ENCODE data around the gene C19orf53.
"Not testable (repeated sequence)": the region's sequence is repeated elsewhere in the genome, so short reads cannot be mapped to it uniquely, and the experiment has no call there.

C19orf53 gene

DNA sequence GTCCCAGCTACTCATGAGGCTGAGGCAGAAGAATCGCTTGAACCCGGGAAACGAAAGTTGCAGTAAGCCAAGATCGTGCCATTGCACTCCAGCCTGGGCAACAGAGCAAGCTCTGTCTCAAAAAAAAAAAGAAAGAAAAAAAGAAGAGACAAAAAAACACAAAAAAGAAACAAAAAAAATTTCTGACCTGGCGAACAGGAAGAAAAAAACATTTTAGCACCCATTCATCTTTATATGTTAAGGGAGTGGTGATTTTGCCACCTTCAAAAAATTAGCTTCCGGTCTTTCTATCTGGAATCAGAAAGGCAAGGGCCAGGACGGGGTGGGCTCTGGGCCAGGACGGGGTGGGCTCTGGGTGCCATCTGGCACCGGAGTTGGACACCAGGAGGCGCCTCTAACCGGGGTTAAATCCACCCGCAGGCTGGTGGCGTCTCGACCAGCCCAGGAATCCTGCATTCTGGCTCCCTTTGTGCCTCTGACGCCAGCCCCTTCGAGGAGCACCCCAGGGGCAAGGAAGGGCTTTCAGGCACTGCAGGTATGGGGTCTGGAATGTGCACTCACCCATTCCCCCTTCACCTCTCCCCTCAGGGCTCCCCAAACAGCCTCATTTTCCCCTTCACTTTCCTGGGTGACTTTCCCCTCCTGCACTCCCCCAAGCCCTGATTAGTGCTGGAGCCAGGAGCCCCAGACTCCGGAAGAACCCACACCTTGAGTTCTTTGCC, 10.6 kb downstream of the C19orf53 start:
- DNase-seq (ENCODE audit: low read depth): peak; percentile 65
- no peak overlapping the region for H3K4me3 ChIP-seq (ENCODE audit: low read length)
- TF ChIP-seq, protein P1, sequence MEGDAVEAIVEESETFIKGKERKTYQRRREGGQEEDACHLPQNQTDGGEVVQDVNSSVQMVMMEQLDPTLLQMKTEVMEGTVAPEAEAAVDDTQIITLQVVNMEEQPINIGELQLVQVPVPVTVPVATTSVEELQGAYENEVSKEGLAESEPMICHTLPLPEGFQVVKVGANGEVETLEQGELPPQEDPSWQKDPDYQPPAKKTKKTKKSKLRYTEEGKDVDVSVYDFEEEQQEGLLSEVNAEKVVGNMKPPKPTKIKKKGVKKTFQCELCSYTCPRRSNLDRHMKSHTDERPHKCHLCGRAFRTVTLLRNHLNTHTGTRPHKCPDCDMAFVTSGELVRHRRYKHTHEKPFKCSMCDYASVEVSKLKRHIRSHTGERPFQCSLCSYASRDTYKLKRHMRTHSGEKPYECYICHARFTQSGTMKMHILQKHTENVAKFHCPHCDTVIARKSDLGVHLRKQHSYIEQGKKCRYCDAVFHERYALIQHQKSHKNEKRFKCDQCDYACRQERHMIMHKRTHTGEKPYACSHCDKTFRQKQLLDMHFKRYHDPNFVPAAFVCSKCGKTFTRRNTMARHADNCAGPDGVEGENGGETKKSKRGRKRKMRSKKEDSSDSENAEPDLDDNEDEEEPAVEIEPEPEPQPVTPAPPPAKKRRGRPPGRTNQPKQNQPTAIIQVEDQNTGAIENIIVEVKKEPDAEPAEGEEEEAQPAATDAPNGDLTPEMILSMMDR (IDR thresholded peaks at IDR 0.05; ENCODE audit: insufficient read depth, low read depth, low read length, missing control alignments): peak; percentile 67

DNA sequence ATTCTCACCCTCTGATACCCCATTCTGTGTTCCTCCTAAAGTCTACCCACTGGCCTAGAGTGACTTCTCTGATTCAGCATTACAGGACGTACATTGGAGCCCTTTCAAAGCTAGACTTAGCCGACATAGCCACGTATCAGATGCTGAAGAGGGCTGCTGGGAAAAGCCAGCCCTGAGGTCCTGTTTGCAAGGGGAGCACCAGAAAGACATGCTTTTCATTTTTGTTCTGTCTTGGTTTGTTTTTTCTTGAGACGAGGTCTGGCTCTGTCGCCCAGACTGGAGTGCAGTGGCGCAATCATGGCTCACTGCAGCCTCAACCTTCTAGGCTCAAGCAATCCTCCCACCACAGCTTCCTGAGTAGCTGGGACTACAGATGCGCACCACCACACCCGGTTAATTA, 14.7 kb downstream of the C19orf53 start:
- TF ChIP-seq, protein P1 (IDR thresholded peaks at IDR 0.05; ENCODE audit: insufficient read depth, low read depth, low read length, missing control alignments): no peak
- no peak overlapping the region for H3K4me3 ChIP-seq (ENCODE audit: low read length)
- DNase-seq (ENCODE audit: low read depth): peak; percentile 40

DNA sequence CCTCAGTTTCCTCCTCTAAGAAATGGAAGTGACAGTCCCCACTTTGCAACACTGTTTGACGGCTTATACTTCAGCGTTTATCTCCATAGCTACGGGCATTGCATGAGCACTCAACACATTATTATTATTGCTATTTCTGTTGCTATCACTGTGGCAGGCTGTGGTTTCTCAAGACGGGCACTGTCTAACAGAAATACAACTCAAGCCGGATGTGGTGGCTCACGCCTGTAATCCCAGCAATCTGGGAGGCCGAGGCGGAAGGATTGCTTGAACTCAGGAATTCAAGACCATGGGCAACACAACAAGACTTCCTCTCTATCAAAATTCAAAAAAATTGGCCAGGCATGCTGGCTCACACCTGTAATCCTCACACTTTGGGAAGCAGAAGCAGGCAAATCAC, 16.1 kb downstream of the C19orf53 start:
- TF ChIP-seq, protein P1 (IDR thresholded peaks at IDR 0.05; ENCODE audit: insufficient read depth, low read depth, low read length, missing control alignments): no peak
- DNase-seq (ENCODE audit: low read depth): no peak
- H3K4me3 ChIP-seq (ENCODE audit: low read length): no peak overlapping the region

DNA sequence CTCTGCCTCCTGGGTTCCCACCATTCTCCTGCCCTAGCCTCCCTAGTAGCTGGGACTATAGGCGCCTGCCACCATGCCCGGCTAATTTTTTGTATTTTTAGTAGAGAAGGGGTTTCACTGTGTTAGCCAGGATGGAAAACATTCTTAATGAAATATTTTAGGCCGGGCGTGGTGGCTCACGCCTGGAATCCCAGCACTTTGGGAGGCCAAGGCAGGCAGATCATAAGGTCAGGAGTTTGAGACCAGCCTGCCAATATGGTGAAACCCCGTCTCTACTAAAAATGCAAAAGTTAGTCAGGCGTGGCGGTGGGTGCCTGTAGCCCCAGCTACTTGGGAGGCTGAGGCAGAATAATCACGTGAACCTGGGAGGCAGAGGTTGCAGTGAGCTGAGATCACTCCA, 19.1 kb downstream of the C19orf53 start:
- not testable (repeated sequence) for DNase-seq (ENCODE audit: low read depth); H3K4me3 ChIP-seq (ENCODE audit: low read length)

DNA sequence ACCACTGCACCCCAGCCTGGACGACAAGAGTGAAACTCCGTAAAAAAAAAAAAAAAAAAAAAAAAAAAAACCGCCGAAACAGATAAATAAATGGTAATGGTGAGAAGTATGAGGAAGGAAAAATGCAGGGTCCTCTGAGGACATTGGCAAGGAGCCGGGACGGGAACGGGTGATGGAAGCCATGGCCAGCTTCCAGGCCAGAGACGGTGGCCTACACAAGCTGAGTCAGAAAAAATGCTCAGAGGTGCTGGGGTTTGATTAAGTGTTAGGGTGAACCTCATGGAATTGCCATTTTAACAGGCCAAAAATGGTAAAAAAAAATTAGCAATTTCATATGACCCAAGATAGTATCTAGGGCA, 20.1 kb downstream of the C19orf53 start:
- DNase-seq (ENCODE audit: low read depth): peak; percentile 68
- H3K4me3 ChIP-seq (ENCODE audit: low read length): peak overlapping the region; percentile 73
- TF ChIP-seq, protein P1 (IDR thresholded peaks at IDR 0.05; ENCODE audit: insufficient read depth, low read depth, low read length, missing control alignments): no peak

DNA sequence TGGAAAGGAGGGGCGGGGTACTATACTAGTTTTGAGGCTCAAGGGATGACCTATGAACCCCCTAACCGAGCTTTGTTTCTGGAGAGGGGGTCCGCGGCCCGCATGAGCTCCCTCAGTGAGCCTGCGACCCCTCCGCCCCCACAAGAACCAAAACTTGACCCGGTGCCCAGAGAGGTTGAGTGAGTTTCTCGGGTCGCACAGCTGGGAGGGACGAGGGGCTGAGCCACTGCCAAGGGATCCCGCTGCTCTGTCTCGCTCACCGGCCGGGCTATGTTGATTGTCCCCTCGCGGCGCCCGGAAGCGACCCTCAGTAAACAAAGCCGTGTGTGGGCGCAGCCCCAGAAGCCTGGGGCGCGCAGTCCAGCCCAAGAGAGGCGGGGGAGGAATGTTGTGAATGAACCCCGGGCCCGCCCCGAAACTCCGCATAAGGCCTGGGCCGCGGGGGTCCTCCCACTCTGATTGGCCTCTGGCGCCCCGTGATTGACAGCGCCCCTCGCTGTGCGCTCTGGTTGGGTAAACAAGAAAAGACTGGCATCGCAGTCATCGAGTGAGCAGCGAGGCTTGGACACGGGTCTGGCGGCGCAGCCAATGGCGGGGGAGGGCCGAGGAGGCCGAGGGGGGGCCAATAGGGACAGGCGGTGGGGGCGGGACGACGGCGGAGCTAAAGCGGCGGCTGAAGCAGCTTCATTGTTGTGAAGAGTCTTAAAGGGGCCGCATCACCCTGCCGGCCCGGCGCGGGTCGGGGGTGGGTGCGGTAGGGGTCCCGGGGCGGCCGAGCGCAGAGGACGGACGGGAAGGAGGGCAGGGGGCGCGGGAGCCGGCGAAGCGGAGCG, 20.7 kb downstream of the C19orf53 start, which contains the start of gene ZSWIM4:
Gene ZSWIM4 (plus strand): TSS at position 687 of the 833 bp plus-strand sequence. CDS start 206 bp downstream, outside the sequence.
- TF ChIP-seq, protein P1 (IDR thresholded peaks at IDR 0.05; ENCODE audit: insufficient read depth, low read depth, low read length, missing control alignments): no peak
- peak; percentile 100 for DNase-seq (ENCODE audit: low read depth)
- peak within 1 kb of the TSS; percentile 73 for H3K4me3 ChIP-seq (ENCODE audit: low read length)

DNA sequence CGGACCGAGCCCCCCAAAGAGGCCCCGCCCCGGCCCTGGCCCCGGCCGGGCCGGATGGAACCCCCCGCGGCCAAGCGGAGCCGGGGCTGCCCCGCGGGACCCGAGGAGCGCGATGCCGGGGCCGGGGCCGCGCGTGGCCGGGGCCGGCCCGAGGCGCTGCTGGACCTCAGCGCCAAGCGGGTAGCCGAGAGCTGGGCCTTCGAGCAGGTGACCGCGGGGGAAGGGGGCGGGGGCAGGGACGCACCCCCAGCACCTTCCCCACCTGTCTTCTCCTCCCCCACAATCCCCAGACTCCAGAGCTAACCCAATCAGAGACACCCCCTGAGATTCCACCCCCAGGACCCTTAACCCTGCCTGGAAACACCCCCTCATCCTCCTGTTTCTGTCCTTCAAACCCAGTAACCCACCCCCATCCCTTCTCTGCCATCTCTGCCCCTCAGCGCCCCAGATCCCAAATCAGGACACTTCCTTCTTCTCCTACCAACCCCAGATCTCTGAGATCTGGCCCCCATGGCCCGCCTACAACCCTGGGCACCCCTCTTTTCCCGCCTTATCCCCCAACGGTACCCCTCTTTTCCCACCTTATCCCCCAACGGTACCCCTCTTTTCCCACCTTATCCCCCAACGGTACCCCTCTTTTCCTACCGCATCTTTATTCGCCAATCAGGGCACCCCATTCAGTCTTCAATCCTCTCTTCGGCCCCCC, 21.5 kb downstream of the C19orf53 start:
- peak; percentile 41 for DNase-seq (ENCODE audit: low read depth)
- H3K4me3 ChIP-seq (ENCODE audit: low read length): peak overlapping the region; percentile 73
- TF ChIP-seq, protein P1 (IDR thresholded peaks at IDR 0.05; ENCODE audit: insufficient read depth, low read depth, low read length, missing control alignments): no peak
